Caco-2 (cell line): ENCODE measurements around the gene ST3GAL3. TPM values are rescaled to one million over a fixed set of nuclear protein-coding genes. Genes with fewer than 3 reads are reported as not detected.

Experiments used
- BruUV-seq: library from RNA; stranded (reverse); fragments of 400-500 nt; replicated peaks from 2 replicates; lab custom pipeline; 2021; lab: Mats Ljungman, UMichigan
- CTCF ChIA-PET: fragments of 300-600 bp; sonication (Branson Sonifier 250); formaldehyde crosslinking; loops from one replicate; lab custom pipeline; 2022; ENCODE audit warnings: antibody characterized with exemption; lab: Charles Lee
- POLR2A ChIA-PET: fragments of 300-600 bp; sonication (Branson Sonifier 250); formaldehyde crosslinking; loops from one replicate; lab custom pipeline; 2022; ENCODE audit warnings: antibody characterized with exemption; lab: Charles Lee
- DNase-seq, 2 experiments: peaks; one replicate each; pipeline versions ENCODE4 v3.0.0 to v3.0.0-alpha.2; 2020 to 2022
- H3K27me3 ChIP-seq: replicated peaks from 2 replicates; pipeline ENCODE4 v1.6.0; 2011; ENCODE audit warnings: low read length; ENCODE audit not compliant: control insufficient read depth, insufficient read depth
- H3K36me3 ChIP-seq: 2 replicates; pipeline ENCODE4 v1.5.1; 2011; ENCODE audit warnings: low read length; ENCODE audit not compliant: control insufficient read depth, insufficient read depth
- H3K4me1 ChIP-seq: fragments of 250-450 bp; sonication (Bioruptor Pico); 2 replicates; pipeline ENCODE4 v1.5.1; 2020; ENCODE audit warnings: mild to moderate bottlenecking
- H3K4me3 ChIP-seq: 2 replicates; pipeline ENCODE4 v1.5.1; 2011; ENCODE audit warnings: low read depth, mild to moderate bottlenecking, control low read depth, low read length
- H3K9me3 ChIP-seq: fragments of 250-450 bp; sonication (Bioruptor Pico); 2 replicates; pipeline ENCODE4 v1.5.1; 2020; ENCODE audit warnings: mild to moderate bottlenecking, moderate library complexity
- H3K27ac Mint-ChIP-seq: one replicate; pipeline ENCODE4 v1.8.0; 2022; ENCODE audit warnings: mixed read lengths; ENCODE audit not compliant: unreplicated experiment
- H3K27me3 Mint-ChIP-seq: one replicate; pipeline ENCODE4 v1.8.0; 2022; ENCODE audit warnings: mixed read lengths; ENCODE audit not compliant: insufficient read depth, unreplicated experiment
- H3K36me3 Mint-ChIP-seq: one replicate; pipeline ENCODE4 v1.8.0; 2022; ENCODE audit warnings: mild to moderate bottlenecking, mixed read lengths; ENCODE audit not compliant: insufficient read depth, unreplicated experiment
- H3K4me1 Mint-ChIP-seq: one replicate; pipeline ENCODE4 v1.8.0; 2022; ENCODE audit warnings: low read depth, mixed read lengths; ENCODE audit not compliant: unreplicated experiment
- H3K4me3 Mint-ChIP-seq: one replicate; pipeline ENCODE4 v1.8.0; 2022; ENCODE audit warnings: mild to moderate bottlenecking, moderate library complexity, mixed read lengths; ENCODE audit not compliant: unreplicated experiment
- H3K9me3 Mint-ChIP-seq: one replicate; pipeline ENCODE4 v1.8.0; 2022; ENCODE audit warnings: mixed read lengths; ENCODE audit not compliant: unreplicated experiment
- intact Hi-C: fragments of 100-400 bp; cut with micrococcal nuclease; formaldehyde crosslinking; loops from one replicate; pipeline ENCODE4 v1.10.0; 2022; ENCODE audit not compliant: unreplicated experiment
- total RNA-seq: library from RNA; stranded (reverse); gene quantifications from 2 replicates; pipeline ENCODE4 v1.2.3, GENCODE V29; 2022
- TF ChIP-seq, protein P1 (sequence below), 2 experiments: fragments of 200-600 bp in 1 of 2; IDR thresholded peaks; 1 replicate in 1 of 2; 2 replicates in 1 of 2; pipeline versions ENCODE4 v1.5.1 to v1.8.0; 2011 to 2022; ENCODE audit warnings: antibody characterized with exemption in 1 of 2, control low read depth in 1 of 2, inconsistent platforms in 1 of 2, low read depth in 1 of 2, low read length in 1 of 2, mild to moderate bottlenecking in 1 of 2, moderate library complexity in 1 of 2; ENCODE audit not compliant: insufficient read depth in 1 of 2, severe bottlenecking in 1 of 2, unreplicated experiment in 1 of 2

ST3GAL3 gene
- total RNA-seq, 1 experiment from 2014 or later = 5.6 TPM

DNA sequence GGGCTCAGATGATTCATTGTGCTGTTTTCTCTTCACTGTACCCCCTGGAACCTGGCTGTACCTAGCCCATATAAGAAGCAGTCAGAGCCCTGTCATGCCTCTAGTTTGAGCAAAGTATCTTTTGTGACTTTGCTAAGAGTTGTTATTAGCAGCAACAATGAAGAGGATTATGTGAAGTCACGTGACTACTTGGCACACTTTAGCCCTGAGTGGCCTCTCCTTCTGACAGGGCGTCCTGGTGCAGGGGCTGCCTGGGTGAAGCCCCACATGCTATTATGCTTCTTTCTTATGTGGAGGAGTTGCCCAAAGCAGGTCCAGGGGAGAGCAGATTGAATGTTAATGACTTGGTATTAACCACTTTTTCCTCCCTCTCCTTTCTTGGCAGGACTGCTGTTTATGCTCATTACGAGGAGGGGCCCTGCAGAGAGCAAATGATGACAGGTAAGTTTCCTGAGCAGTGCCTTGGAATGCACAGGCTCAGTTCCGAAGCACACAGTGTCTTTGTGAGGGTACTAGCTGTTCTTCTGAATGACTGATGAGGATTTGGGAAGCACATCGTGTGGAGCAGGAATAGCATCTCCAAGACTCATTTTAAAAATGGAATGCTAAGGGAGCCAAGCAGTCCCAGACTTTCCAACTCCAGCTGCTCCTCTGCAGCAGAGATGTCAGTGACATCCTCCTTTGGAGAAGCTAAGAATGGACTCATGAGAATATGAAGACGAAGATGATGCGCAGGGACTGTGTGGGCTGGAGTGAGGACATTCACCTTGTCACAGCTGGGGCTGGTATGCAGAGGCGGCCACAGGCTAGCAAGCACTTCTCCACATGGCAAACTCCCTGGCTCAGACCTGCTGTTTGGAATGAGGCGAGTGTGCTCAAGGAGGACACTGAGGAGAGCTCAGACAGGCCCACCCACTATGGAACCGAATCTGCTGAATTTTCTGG is 15.2 kb upstream of the ST3GAL3 start:
- no peaks in the 10 kb centered on the region for H3K27me3 Mint-ChIP-seq
- intact Hi-C loops = no loop called here
- H3K4me1 Mint-ChIP-seq = no peaks in the 10 kb centered on the region
- no peak overlapping the region for H3K27ac Mint-ChIP-seq
- no peak overlapping the region for H3K4me3 Mint-ChIP-seq
- no peak for DNase-seq
- no peaks in the 10 kb centered on the region for H3K9me3 Mint-ChIP-seq
- no peaks in the 10 kb centered on the region for H3K27me3 ChIP-seq
- ChIA-PET CTCF (no interaction called here), POLR2A (no interaction called here)
- peaks cover 43% of the 10 kb centered on the region for H3K36me3 Mint-ChIP-seq
- no peaks in the 10 kb centered on the region for H3K9me3 ChIP-seq
- no peak overlapping the region for H3K4me3 ChIP-seq
- H3K4me1 ChIP-seq = no peaks in the 10 kb centered on the region
- no TSS peak for BruUV-seq
- TF ChIP-seq, protein P1, sequence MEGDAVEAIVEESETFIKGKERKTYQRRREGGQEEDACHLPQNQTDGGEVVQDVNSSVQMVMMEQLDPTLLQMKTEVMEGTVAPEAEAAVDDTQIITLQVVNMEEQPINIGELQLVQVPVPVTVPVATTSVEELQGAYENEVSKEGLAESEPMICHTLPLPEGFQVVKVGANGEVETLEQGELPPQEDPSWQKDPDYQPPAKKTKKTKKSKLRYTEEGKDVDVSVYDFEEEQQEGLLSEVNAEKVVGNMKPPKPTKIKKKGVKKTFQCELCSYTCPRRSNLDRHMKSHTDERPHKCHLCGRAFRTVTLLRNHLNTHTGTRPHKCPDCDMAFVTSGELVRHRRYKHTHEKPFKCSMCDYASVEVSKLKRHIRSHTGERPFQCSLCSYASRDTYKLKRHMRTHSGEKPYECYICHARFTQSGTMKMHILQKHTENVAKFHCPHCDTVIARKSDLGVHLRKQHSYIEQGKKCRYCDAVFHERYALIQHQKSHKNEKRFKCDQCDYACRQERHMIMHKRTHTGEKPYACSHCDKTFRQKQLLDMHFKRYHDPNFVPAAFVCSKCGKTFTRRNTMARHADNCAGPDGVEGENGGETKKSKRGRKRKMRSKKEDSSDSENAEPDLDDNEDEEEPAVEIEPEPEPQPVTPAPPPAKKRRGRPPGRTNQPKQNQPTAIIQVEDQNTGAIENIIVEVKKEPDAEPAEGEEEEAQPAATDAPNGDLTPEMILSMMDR (IDR thresholded peaks at IDR 0.05; ENCODE audit: insufficient read depth in 1 of 2, low read depth in 1 of 2, low read length in 1 of 2, severe bottlenecking in 1 of 2, unreplicated experiment in 1 of 2) = no peak
- H3K36me3 ChIP-seq = peaks cover 6% of the 10 kb centered on the region

DNA sequence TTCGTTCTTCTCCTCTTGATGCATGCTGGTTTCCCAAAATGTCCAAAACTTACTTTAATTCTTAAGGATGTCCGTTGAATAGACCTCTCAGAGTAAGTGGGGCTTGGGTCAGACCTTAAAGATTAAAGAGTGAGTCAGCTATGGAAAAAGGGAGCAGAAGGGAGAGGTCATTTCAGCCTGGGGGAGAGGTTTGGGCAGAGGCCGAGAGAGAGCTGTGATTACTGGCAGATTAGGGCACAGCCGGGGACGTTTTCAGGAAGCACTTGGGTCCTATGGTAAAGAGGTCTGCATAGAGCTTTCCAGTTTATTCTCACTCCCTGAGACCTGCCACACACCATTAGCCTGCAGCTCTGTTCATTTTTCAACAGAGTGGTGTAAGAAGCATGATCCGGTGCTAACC is 14.0 kb upstream of the ST3GAL3 start:
- H3K4me3 Mint-ChIP-seq = no peak overlapping the region
- POLR2A ChIA-PET = no interaction called here
- Histone ChIP-seq H3K36me3 (peaks cover 6% of the 10 kb centered on the region), H3K27me3 (no peaks in the 10 kb centered on the region), H3K4me1 (no peaks in the 10 kb centered on the region), H3K4me3 (no peak overlapping the region), H3K9me3 (no peaks in the 10 kb centered on the region)
- BruUV-seq = no TSS peak
- no peaks in the 10 kb centered on the region for H3K4me1 Mint-ChIP-seq
- DNase-seq = no peak
- TF ChIP-seq, protein P1 (IDR thresholded peaks at IDR 0.05; ENCODE audit: insufficient read depth in 1 of 2, low read depth in 1 of 2, low read length in 1 of 2, severe bottlenecking in 1 of 2, unreplicated experiment in 1 of 2) = no peak
- H3K27ac Mint-ChIP-seq = no peak overlapping the region
- H3K27me3 Mint-ChIP-seq = no peaks in the 10 kb centered on the region
- H3K36me3 Mint-ChIP-seq = peaks cover 37% of the 10 kb centered on the region
- no peaks in the 10 kb centered on the region for H3K9me3 Mint-ChIP-seq
- intact Hi-C loops = no loop called here
- CTCF ChIA-PET = no interaction called here

DNA sequence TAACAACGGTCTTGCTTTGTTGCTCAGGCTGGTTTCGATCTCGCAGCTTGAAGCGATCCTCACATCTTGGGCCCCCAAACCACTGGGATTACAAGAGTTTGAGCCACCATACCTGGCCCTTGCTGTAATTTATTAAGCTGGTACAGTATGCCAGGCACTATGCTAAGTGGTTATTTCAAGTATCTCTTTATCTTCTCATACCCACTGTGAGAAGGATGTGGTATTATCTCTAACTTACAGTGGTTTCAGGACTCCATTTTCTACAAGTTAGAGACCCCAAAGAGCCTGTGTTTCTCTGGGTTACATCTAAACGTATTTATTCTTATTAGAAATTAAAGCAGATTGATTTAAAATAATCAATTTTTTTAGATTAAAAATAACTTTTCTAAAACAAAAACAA is 8.1 kb upstream of the ST3GAL3 start:
- Mint-ChIP-seq H3K27ac (no peak overlapping the region), H3K4me3 (no peak overlapping the region), H3K27me3 (no peaks in the 10 kb centered on the region), H3K9me3 (no peaks in the 10 kb centered on the region), H3K36me3 (peaks cover 40% of the 10 kb centered on the region), H3K4me1 (no peaks in the 10 kb centered on the region)
- no peak for DNase-seq
- H3K27me3 ChIP-seq = no peaks in the 10 kb centered on the region
- H3K9me3 ChIP-seq = no peaks in the 10 kb centered on the region
- TF ChIP-seq, protein P1 (IDR thresholded peaks at IDR 0.05; ENCODE audit: insufficient read depth in 1 of 2, low read depth in 1 of 2, low read length in 1 of 2, severe bottlenecking in 1 of 2, unreplicated experiment in 1 of 2) = no peak
- no TSS peak for BruUV-seq
- H3K4me3 ChIP-seq = no peak overlapping the region
- H3K36me3 ChIP-seq = peaks cover 1% of the 10 kb centered on the region; the same call in 1 of the 2 replicates
- ChIA-PET POLR2A (no interaction called here), CTCF (no interaction called here)
- H3K4me1 ChIP-seq = no peaks in the 10 kb centered on the region
- intact Hi-C loops = no loop called here
